Gastrocnemius medialis (tissue), 4 donors: ENCODE data around the gene CNNM2.

Experiments used
- POLR2A ChIP-seq, 2 donors: fragments of 450-650 bp; IDR thresholded peaks; one replicate each; pipeline ENCODE4 v1.6.1; 2017; ENCODE audit warnings: antibody characterized with exemption in 2 of 2, mild to moderate bottlenecking in 2 of 2, moderate library complexity in 2 of 2
- TF ChIP-seq, protein P1 (sequence below), 5 experiments: fragments of 450-650 bp in 3 of 5; fragments of 200-600 bp in 2 of 5; sonication (generic) in 2 of 5; IDR thresholded peaks in 4 of 5; conservative IDR thresholded peaks in 1 of 5; 1 replicate in 4 of 5; 2 replicates in 1 of 5; pipeline ENCODE4 v1.5.1; 2016 to 2019; ENCODE audit warnings: antibody characterized with exemption in 5 of 5, mild to moderate bottlenecking in 3 of 5, moderate library complexity in 3 of 5

DNA sequence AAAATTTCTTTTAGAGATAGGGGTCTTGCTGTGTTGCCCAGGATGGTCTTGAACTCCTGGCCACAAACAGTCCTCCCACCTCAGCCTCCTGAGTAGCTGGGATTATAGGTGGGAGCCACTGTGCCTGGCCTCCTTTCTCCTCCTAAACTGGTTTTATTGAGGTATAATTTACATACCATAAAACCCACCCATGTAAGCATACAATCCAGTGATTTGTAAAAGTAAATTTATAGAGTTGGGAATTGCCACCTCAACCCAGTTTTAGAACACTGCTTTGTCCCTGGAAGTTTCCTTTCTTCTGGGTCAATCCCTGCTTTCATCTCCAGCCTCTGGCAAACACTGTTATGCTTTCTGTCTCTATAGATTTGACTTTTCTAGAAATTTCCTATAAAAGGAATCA is 49.0 kb downstream of the CNNM2 start:
- TF ChIP-seq, protein P1, sequence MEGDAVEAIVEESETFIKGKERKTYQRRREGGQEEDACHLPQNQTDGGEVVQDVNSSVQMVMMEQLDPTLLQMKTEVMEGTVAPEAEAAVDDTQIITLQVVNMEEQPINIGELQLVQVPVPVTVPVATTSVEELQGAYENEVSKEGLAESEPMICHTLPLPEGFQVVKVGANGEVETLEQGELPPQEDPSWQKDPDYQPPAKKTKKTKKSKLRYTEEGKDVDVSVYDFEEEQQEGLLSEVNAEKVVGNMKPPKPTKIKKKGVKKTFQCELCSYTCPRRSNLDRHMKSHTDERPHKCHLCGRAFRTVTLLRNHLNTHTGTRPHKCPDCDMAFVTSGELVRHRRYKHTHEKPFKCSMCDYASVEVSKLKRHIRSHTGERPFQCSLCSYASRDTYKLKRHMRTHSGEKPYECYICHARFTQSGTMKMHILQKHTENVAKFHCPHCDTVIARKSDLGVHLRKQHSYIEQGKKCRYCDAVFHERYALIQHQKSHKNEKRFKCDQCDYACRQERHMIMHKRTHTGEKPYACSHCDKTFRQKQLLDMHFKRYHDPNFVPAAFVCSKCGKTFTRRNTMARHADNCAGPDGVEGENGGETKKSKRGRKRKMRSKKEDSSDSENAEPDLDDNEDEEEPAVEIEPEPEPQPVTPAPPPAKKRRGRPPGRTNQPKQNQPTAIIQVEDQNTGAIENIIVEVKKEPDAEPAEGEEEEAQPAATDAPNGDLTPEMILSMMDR (IDR thresholded peaks at IDR 0.05 in 4 of 5, conservative IDR thresholded peaks at IDR 0.05 in 1 of 5): no peak
- TF ChIP-seq POLR2A (IDR thresholded peaks at IDR 0.05): no peak
